ENCODE results near the gene RCAN1. TPM values are rescaled to one million over a fixed set of nuclear protein-coding genes. Genes with fewer than 3 reads are reported as not detected.
A peak's percentile ranks its signal among the peaks of the same experiment; 100 is the strongest.

The RCAN1 gene
- total and polyA plus RNA-seq, 9 of the 15 experiments (the other 6 are each of a cell fraction or from before 2014, with no cell fraction given) = 4.4 to 16.5 (median 12.3) TPM

DNA sequence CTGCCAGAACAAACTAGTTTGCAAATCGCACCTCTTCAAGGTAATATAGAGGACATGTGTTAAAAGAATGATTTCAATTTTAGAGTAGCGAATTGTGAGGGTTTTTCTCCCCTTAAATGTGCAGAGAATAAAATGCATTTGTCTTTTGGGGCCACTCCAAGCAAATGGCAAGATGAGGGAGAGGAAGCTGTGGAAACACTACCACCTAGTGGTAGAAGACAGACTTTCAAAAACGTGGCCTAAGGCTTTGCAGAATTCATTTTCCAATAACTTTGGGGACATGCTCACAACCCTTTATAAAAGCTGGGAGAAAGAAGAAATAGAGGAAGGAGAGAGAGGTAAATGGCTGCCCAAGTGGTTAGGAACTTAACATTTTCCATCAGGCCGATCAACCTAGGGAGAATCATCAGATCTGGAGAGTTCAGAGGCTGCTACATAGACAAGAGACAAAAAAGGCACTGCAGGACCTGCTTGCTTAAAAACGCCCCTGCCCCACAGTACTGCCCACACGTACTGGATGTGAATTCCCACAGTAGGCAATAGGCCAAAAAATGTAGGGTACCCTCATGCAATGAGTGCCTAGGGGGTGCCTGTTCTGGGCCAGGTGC is 15.7 kb upstream of the RCAN1 start (continued):
- TF ChIP-seq, protein P1, sequence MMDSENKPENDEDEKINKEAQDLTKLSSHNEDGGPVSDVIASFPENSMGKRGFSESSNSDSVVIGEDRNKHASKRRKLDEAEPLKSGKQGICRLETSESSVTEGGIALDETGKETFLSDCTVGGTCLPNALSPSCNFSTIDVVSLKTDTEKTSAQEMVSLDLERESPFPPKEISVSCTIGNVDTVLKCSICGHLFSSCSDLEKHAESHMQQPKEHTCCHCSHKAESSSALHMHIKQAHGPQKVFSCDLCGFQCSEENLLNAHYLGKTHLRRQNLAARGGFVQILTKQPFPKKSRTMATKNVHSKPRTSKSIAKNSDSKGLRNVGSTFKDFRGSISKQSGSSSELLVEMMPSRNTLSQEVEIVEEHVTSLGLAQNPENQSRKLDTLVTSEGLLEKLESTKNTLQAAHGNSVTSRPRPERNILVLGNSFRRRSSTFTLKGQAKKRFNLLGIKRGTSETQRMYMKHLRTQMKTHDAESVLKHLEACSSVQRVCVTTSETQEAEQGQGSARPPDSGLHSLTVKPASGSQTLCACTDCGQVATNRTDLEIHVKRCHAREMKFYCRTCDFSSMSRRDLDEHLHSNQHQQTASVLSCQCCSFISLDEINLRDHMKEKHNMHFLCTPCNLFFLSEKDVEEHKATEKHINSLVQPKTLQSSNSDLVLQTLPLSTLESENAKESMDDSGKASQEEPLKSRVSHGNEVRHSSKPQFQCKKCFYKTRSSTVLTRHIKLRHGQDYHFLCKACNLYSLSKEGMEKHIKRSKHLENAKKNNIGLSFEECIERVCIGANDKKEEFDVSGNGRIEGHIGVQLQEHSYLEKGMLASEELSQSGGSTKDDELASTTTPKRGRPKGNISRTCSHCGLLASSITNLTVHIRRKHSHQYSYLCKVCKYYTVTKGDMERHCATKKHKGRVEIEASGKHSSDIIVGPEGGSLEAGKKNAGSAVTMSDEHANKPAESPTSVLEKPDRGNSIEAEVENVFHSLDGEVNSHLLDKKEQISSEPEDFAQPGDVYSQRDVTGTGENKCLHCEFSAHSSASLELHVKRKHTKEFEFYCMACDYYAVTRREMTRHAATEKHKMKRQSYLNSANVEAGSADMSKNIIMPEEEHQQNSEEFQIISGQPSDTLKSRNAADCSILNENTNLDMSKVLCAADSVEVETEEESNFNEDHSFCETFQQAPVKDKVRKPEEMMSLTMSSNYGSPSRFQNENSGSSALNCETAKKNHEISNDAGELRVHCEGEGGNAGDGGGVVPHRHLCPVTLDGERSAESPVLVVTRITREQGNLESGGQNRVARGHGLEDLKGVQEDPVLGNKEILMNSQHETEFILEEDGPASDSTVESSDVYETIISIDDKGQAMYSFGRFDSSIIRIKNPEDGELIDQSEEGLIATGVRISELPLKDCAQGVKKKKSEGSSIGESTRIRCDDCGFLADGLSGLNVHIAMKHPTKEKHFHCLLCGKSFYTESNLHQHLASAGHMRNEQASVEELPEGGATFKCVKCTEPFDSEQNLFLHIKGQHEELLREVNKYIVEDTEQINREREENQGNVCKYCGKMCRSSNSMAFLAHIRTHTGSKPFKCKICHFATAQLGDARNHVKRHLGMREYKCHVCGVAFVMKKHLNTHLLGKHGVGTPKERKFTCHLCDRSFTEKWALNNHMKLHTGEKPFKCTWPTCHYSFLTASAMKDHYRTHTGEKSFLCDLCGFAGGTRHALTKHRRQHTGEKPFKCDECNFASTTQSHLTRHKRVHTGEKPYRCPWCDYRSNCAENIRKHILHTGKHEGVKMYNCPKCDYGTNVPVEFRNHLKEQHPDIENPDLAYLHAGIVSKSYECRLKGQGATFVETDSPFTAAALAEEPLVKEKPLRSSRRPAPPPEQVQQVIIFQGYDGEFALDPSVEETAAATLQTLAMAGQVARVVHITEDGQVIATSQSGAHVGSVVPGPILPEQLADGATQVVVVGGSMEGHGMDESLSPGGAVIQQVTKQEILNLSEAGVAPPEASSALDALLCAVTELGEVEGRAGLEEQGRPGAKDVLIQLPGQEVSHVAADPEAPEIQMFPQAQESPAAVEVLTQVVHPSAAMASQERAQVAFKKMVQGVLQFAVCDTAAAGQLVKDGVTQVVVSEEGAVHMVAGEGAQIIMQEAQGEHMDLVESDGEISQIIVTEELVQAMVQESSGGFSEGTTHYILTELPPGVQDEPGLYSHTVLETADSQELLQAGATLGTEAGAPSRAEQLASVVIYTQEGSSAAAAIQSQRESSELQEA (IDR thresholded peaks at IDR 0.05; ENCODE audit: low read depth) = no peak
- TF ChIP-seq ZNF76 (CRISPR knock-in tag; IDR thresholded peaks at IDR 0.05; ENCODE audit: borderline replicate concordance) (no peak), TCF7 (IDR thresholded peaks at IDR 0.05; ENCODE audit: borderline replicate concordance) (no peak), ZNF3 (CRISPR knock-in tag; IDR thresholded peaks at IDR 0.05) (no peak), SMAD4 (CRISPR knock-in tag; conservative IDR thresholded peaks at IDR 0.05) (no peak), CC2D1A (IDR thresholded peaks at IDR 0.05) (peak; percentile 50; the same call in 1 of the 2 replicates), XRCC4 (IDR thresholded peaks at IDR 0.05; ENCODE audit: extremely low read depth, insufficient read depth, insufficient read length) (no peak), EWSR1 (IDR thresholded peaks at IDR 0.05; ENCODE audit: borderline replicate concordance, low read depth, partially characterized antibody) (no peak), FOS (IDR thresholded peaks at IDR 0.05; ENCODE audit: extremely low read depth, insufficient read length) (no peak), RCOR1 (IDR thresholded peaks at IDR 0.05; ENCODE audit: borderline replicate concordance in 1 of 2, low read depth in 2 of 2, low read length in 2 of 2) (no peak)
- TF ChIP-seq, protein P2, sequence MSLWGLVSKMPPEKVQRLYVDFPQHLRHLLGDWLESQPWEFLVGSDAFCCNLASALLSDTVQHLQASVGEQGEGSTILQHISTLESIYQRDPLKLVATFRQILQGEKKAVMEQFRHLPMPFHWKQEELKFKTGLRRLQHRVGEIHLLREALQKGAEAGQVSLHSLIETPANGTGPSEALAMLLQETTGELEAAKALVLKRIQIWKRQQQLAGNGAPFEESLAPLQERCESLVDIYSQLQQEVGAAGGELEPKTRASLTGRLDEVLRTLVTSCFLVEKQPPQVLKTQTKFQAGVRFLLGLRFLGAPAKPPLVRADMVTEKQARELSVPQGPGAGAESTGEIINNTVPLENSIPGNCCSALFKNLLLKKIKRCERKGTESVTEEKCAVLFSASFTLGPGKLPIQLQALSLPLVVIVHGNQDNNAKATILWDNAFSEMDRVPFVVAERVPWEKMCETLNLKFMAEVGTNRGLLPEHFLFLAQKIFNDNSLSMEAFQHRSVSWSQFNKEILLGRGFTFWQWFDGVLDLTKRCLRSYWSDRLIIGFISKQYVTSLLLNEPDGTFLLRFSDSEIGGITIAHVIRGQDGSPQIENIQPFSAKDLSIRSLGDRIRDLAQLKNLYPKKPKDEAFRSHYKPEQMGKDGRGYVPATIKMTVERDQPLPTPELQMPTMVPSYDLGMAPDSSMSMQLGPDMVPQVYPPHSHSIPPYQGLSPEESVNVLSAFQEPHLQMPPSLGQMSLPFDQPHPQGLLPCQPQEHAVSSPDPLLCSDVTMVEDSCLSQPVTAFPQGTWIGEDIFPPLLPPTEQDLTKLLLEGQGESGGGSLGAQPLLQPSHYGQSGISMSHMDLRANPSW (CRISPR knock-in tag; IDR thresholded peaks at IDR 0.05) = no peak
